SU-DHL-6 (cell line): ENCODE results near the gene KCNMB2.

Source experiments
- CTCF ChIP-seq: fragments of 200-600 bp; sonication (generic); IDR thresholded peaks from one replicate; pipeline ENCODE4 v1.5.1; 2017; ENCODE audit warnings: antibody characterized with exemption, mild to moderate bottlenecking, low read length, moderate library complexity; ENCODE audit not compliant: insufficient read depth, poor library complexity, severe bottlenecking
- EZH2phosphoT487 ChIP-seq: fragments of 200-600 bp; sonication (generic), shearing (Covaris generic); conservative IDR thresholded peaks from 2 replicates; pipeline ENCODE4 v1.6.1; 2018; ENCODE audit warnings: mild to moderate bottlenecking, antibody characterized with exemption, low read length, moderate library complexity, mixed read lengths

- TF ChIP-seq CTCF (no peak), EZH2phosphoT487 (no peak)
Measured at GRCh38 chr3:178777718-178778411, 241.6 kb downstream of the KCNMB2 start.
